Karpas-422 (cell line): Measurements from ENCODE around the gene AOX1. TPM values are rescaled to one million over a fixed set of nuclear protein-coding genes. Genes with fewer than 3 reads are reported as not detected.
"Not testable (repeated sequence)": the region's sequence is repeated elsewhere in the genome, so short reads cannot be mapped to it uniquely, and the experiment has no call there.

Experiments used
- DNase-seq: peaks from one replicate; pipeline ENCODE4 v3.0.0-alpha.2; 2015
- H2AFZ ChIP-seq: fragments of 200-600 bp; sonication (generic); 2 replicates; pipeline ENCODE4 v1.6.1; 2014; ENCODE audit warnings: antibody characterized with exemption, low read length, mixed read lengths
- H3K27ac ChIP-seq: fragments of 200-600 bp; sonication (generic); 2 replicates; pipeline ENCODE4 v1.5.1; 2014; ENCODE audit warnings: mild to moderate bottlenecking, low read length, moderate library complexity
- H3K27me3 ChIP-seq: fragments of 200-600 bp; sonication (generic); 2 replicates; pipeline ENCODE4 v1.6.1; 2014; ENCODE audit warnings: low read length, mixed read lengths
- H3K36me3 ChIP-seq: fragments of 200-600 bp; sonication (generic); 2 replicates; pipeline ENCODE4 v1.6.1; 2014; ENCODE audit warnings: low read length, mixed read lengths; ENCODE audit not compliant: insufficient read depth
- H3K4me1 ChIP-seq: fragments of 200-600 bp; sonication (generic); 2 replicates; pipeline ENCODE4 v1.6.1; 2014; ENCODE audit warnings: mild to moderate bottlenecking, low read length, mixed read lengths
- H3K4me2 ChIP-seq: fragments of 200-600 bp; sonication (generic); 2 replicates; pipeline ENCODE4 v1.6.1; 2014; ENCODE audit warnings: low read length, low read depth, mild to moderate bottlenecking; ENCODE audit not compliant: poor library complexity, severe bottlenecking
- H3K4me3 ChIP-seq: fragments of 200-600 bp; sonication (generic); 2 replicates; pipeline ENCODE4 v1.5.1; 2014; ENCODE audit warnings: mild to moderate bottlenecking, antibody characterized with exemption, low read length, mixed read lengths
- H3K79me2 ChIP-seq: fragments of 200-600 bp; sonication (generic); 2 replicates; pipeline ENCODE4 v1.6.1; 2014; ENCODE audit warnings: mild to moderate bottlenecking, low read length, mixed read lengths
- H3K9ac ChIP-seq: fragments of 200-600 bp; sonication (generic); 2 replicates; pipeline ENCODE4 v1.6.0; 2014; ENCODE audit warnings: low read length
- H3K9me2 ChIP-seq: fragments of 200-600 bp; sonication (generic), shearing (Covaris generic); replicated peaks from 2 replicates; pipeline ENCODE4 v1.6.0; 2014; ENCODE audit warnings: mild to moderate bottlenecking, low read length, moderate library complexity; ENCODE audit not compliant: insufficient read depth
- H3K9me3 ChIP-seq: fragments of 300-700, 200-600 bp; sonication (generic); 2 replicates; pipeline ENCODE4 v1.6.1; 2014; ENCODE audit warnings: low read length, mixed read lengths
- H4K20me1 ChIP-seq: fragments of 200-600 bp; sonication (generic); 2 replicates; pipeline ENCODE4 v1.6.1; 2014; ENCODE audit warnings: mild to moderate bottlenecking, antibody characterized with exemption, low read length, low read depth; ENCODE audit not compliant: insufficient read depth
- total RNA-seq: library from RNA; depleted of rRNA; stranded (reverse); fragments of >200 nt; shearing (Covaris generic); gene quantifications from 2 replicates; pipeline ENCODE4 v1.2.3, GENCODE V29; 2014; ENCODE audit warnings: low replicate concordance; rRNA removed

Gene AOX1
- total RNA-seq: 0.37 TPM in 1 of 2 replicates, not detected in the other

GRCh38 chr2:200585730-200586643, at the start of gene AOX1:
TSS of gene AOX1 (plus strand) at chr2:200586014. CDS start at chr2:200586109, 95 bp downstream.
- no peak within 1 kb of the TSS for H3K9ac ChIP-seq
- DNase-seq: no peak
- H2AFZ ChIP-seq: no peak within 1 kb of the TSS
- H3K27ac ChIP-seq: no peak within 1 kb of the TSS
- H3K9me3 ChIP-seq: no peaks in the 10 kb centered on the region
- no peaks in the 10 kb centered on the region for H3K27me3 ChIP-seq
- no peaks in the 10 kb centered on the region for H3K9me2 ChIP-seq
- H4K20me1 ChIP-seq: no peaks in the 10 kb centered on the region
- no peak within 1 kb of the TSS for H3K4me3 ChIP-seq
- peaks cover 3% of the 10 kb centered on the region; the same call in 1 of the 2 replicates for H3K36me3 ChIP-seq
- H3K79me2 ChIP-seq: no peaks in the 10 kb centered on the region
- H3K4me2 ChIP-seq: no peak within 1 kb of the TSS
- no peaks in the 10 kb centered on the region for H3K4me1 ChIP-seq

GRCh38 chr2:200538139-200538538, 47.7 kb upstream of the AOX1 start:
- no peaks in the 10 kb centered on the region for H3K27me3 ChIP-seq
- H3K9me2 ChIP-seq: no peaks in the 10 kb centered on the region
- peaks cover 95% of the 10 kb centered on the region for H3K36me3 ChIP-seq
- no peak overlapping the region for H3K4me2 ChIP-seq
- H3K27ac ChIP-seq: no peak overlapping the region
- H3K9ac ChIP-seq: no peak overlapping the region
- no peaks in the 10 kb centered on the region for H3K9me3 ChIP-seq
- H3K4me3 ChIP-seq: no peak overlapping the region
- H3K4me1 ChIP-seq: no peaks in the 10 kb centered on the region
- no peak overlapping the region for H2AFZ ChIP-seq
- no peak for DNase-seq
- H3K79me2 ChIP-seq: peaks cover 68% of the 10 kb centered on the region
- no peaks in the 10 kb centered on the region for H4K20me1 ChIP-seq

- Histone ChIP-seq H3K4me1 (no peaks in the 10 kb centered on the region), H3K9me3 (peaks cover 4% of the 10 kb centered on the region), H3K36me3 (peaks cover 98% of the 10 kb centered on the region), H3K4me3 (no peak overlapping the region), H3K9ac (no peak overlapping the region), H3K27ac (no peak overlapping the region), H3K27me3 (no peaks in the 10 kb centered on the region), H2AFZ (no peak overlapping the region), H4K20me1 (no peaks in the 10 kb centered on the region), H3K79me2 (peaks cover 54% of the 10 kb centered on the region), H3K9me2 (no peaks in the 10 kb centered on the region), H3K4me2 (no peak overlapping the region)
- no peak for DNase-seq
Observed at GRCh38 chr2:200540793-200541192, 45.0 kb upstream of the AOX1 start.

- H3K27me3 ChIP-seq, H3K4me2 ChIP-seq, H3K4me1 ChIP-seq, H3K4me3 ChIP-seq, DNase-seq, H3K27ac ChIP-seq, H3K9me3 ChIP-seq, H4K20me1 ChIP-seq, H2AFZ ChIP-seq, H3K9me2 ChIP-seq, H3K9ac ChIP-seq: not testable (repeated sequence)
- Histone ChIP-seq H3K36me3 (peaks cover 21% of the 10 kb centered on the region; the same call in 1 of the 2 replicates), H3K79me2 (peaks cover 46% of the 10 kb centered on the region)
Observed at GRCh38 chr2:200566596-200566995, 19.2 kb upstream of the AOX1 start.

- no peaks in the 10 kb centered on the region for H3K4me1 ChIP-seq
- no peaks in the 10 kb centered on the region for H3K9me2 ChIP-seq
- no peak overlapping the region for H3K27ac ChIP-seq
- no peak overlapping the region for H3K4me3 ChIP-seq
- no peaks in the 10 kb centered on the region for H4K20me1 ChIP-seq
- no peak overlapping the region for H2AFZ ChIP-seq
- H3K9me3 ChIP-seq: no peaks in the 10 kb centered on the region
- H3K36me3 ChIP-seq: peaks cover 33% of the 10 kb centered on the region; the same call in 1 of the 2 replicates
- H3K27me3 ChIP-seq: no peaks in the 10 kb centered on the region
- H3K79me2 ChIP-seq: peaks cover 44% of the 10 kb centered on the region
- H3K9ac ChIP-seq: no peak overlapping the region
- DNase-seq: no peak
- H3K4me2 ChIP-seq: no peak overlapping the region
Observed at GRCh38 chr2:200567932-200568331, 17.9 kb upstream of the AOX1 start.

GRCh38 chr2:200575957-200576356, 9.9 kb upstream of the AOX1 start:
- Histone ChIP-seq H3K79me2 (peaks cover 6% of the 10 kb centered on the region), H3K9ac (no peak overlapping the region), H3K27ac (no peak overlapping the region), H3K4me3 (no peak overlapping the region), H3K9me2 (no peaks in the 10 kb centered on the region), H3K9me3 (no peaks in the 10 kb centered on the region; the same call in 1 of the 2 replicates), H4K20me1 (no peaks in the 10 kb centered on the region), H3K4me2 (no peak overlapping the region), H3K36me3 (peaks cover 49% of the 10 kb centered on the region), H3K4me1 (no peaks in the 10 kb centered on the region), H3K27me3 (no peaks in the 10 kb centered on the region), H2AFZ (no peak overlapping the region)
- peak; percentile 44 for DNase-seq

GRCh38 chr2:200577027-200577426, 8.8 kb upstream of the AOX1 start:
- Histone ChIP-seq H3K36me3 (peaks cover 42% of the 10 kb centered on the region), H3K9me3 (no peaks in the 10 kb centered on the region; the same call in 1 of the 2 replicates)

GRCh38 chr2:200578778-200579177, 7.0 kb upstream of the AOX1 start:
- H4K20me1 ChIP-seq: no peaks in the 10 kb centered on the region
- H3K27ac ChIP-seq: no peak overlapping the region
- H3K4me2 ChIP-seq: no peak overlapping the region
- no peak overlapping the region for H3K9ac ChIP-seq
- no peaks in the 10 kb centered on the region for H3K4me1 ChIP-seq
- H3K36me3 ChIP-seq: peaks cover 33% of the 10 kb centered on the region
- peak; percentile 54 for DNase-seq
- no peaks in the 10 kb centered on the region; the same call in 1 of the 2 replicates for H3K9me3 ChIP-seq
- no peak overlapping the region for H2AFZ ChIP-seq
- H3K4me3 ChIP-seq: no peak overlapping the region
- H3K27me3 ChIP-seq: no peaks in the 10 kb centered on the region
- no peaks in the 10 kb centered on the region for H3K9me2 ChIP-seq
- H3K79me2 ChIP-seq: peaks cover 6% of the 10 kb centered on the region

More at GRCh38 chr2:200577027-200577426, 8.8 kb upstream of the AOX1 start:
- no peak overlapping the region for H3K27ac ChIP-seq
- H3K27me3 ChIP-seq: no peaks in the 10 kb centered on the region
- no peaks in the 10 kb centered on the region for H4K20me1 ChIP-seq
- H3K4me3 ChIP-seq: no peak overlapping the region
- H3K9ac ChIP-seq: no peak overlapping the region
- H3K4me1 ChIP-seq: no peaks in the 10 kb centered on the region
- no peak for DNase-seq
- H2AFZ ChIP-seq: no peak overlapping the region
- no peak overlapping the region for H3K4me2 ChIP-seq
- H3K79me2 ChIP-seq: peaks cover 6% of the 10 kb centered on the region
- H3K9me2 ChIP-seq: no peaks in the 10 kb centered on the region
